Measurements from ENCODE around the gene VPS37B.
"Not testable (repeated sequence)": the region's sequence is repeated elsewhere in the genome, so short reads cannot be mapped to it uniquely, and the experiment has no call there.

The VPS37B gene, protein sequence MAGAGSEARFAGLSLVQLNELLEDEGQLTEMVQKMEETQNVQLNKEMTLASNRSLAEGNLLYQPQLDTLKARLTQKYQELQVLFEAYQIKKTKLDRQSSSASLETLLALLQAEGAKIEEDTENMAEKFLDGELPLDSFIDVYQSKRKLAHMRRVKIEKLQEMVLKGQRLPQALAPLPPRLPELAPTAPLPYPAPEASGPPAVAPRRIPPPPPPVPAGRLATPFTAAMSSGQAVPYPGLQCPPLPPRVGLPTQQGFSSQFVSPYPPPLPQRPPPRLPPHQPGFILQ

GRCh38 chr12:122895704-122896636 lies at the start of gene VPS37B:
Gene VPS37B (minus strand): TSS chr12:122896124. CDS start chr12:122896062, 62 bp downstream.
- Mint-ChIP-seq H3K9me3 (peaks cover 6% of the 10 kb centered on the region), H3K36me3 (ENCODE audit: low read depth) (peaks cover 6% of the 10 kb centered on the region), H3K27ac (peak within 1 kb of the TSS; percentile 75), H3K4me1 (peaks cover 93% of the 10 kb centered on the region), H3K4me3 (peak within 1 kb of the TSS; percentile 86), H3K27me3 (no peaks in the 10 kb centered on the region)
- DNase-seq: peak; percentile 92
- peak; percentile 47 for ATAC-seq

- DNase-seq (no peak), ATAC-seq (no peak)
- Mint-ChIP-seq H3K27me3 (no peaks in the 10 kb centered on the region), H3K9me3 (no peaks in the 10 kb centered on the region), H3K36me3 (ENCODE audit: low read depth) (no peaks in the 10 kb centered on the region), H3K27ac (no peak overlapping the region), H3K4me3 (no peak overlapping the region), H3K4me1 (peaks cover 33% of the 10 kb centered on the region)
These were observed 49.0 kb upstream of the VPS37B start for GRCh38 chr12:122944605-122945592.

DNA sequence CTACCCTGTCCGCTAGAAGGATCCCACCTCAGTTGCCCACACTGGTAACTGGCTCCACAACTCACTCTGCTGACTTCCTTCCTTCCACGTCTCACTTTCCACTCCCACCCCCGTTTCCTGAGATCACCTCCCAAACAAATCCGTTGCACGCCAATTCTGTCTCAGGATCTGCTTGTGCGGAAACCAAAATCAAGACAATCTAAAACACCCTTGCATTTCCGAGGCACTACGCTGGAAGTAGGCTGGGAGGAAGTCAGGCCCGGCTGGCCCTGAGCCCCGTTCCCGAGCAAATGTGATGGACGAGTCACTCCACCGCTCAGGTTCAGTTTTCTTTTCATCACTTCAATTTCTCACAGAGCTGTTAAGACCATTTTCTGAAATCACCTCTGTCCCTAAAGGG lies 47.3 kb upstream of the VPS37B start:
- no peak overlapping the region for H3K27ac Mint-ChIP-seq
- no peak for DNase-seq
- no peaks in the 10 kb centered on the region for H3K27me3 Mint-ChIP-seq
- H3K4me3 Mint-ChIP-seq: no peak overlapping the region
- no peak for ATAC-seq
- H3K4me1 Mint-ChIP-seq: peaks cover 32% of the 10 kb centered on the region
- H3K36me3 Mint-ChIP-seq (ENCODE audit: low read depth): no peaks in the 10 kb centered on the region
- no peaks in the 10 kb centered on the region for H3K9me3 Mint-ChIP-seq

DNA sequence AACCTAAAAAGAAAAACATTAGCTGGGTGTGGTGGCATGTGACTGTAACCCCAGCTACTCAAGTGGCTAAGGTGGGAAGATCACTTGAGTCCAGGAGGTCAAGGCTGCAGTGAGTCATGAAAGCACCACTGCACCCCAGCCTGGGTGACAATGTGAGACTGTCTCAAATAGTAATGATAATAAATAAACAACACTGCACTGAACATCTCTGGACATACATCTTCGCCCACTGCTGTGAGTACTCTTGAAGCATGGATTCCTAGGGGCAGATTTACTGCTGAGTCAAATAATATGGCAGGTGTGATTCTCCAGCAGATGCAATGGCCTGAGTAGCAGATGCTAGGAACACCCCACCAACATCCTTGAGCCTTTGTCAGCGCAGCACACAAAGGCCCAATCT lies 46.7 kb upstream of the VPS37B start:
- ATAC-seq (no peak), DNase-seq (no peak)
- Mint-ChIP-seq H3K9me3 (no peaks in the 10 kb centered on the region), H3K27me3 (no peaks in the 10 kb centered on the region), H3K4me1 (peaks cover 27% of the 10 kb centered on the region), H3K36me3 (ENCODE audit: low read depth) (no peaks in the 10 kb centered on the region), H3K27ac (no peak overlapping the region), H3K4me3 (no peak overlapping the region)

DNA sequence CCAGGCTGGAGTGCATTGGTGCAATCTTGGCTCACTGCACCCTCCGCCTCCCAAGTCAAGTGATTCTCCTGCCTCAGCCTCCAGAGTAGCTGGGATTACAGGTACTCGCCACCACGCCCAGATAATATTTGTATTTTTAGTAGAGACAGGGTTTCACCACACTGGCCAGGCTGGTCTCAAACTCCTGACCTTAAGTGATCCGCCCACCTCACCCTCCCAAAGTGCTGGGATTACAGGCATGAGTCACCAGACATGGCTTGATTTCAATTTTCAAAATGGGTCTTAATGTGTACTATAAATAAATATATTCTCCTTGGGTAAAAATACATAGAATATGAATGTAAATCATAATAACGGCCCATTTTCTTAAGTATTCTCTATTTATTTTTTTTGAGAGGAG lies 45.4 kb upstream of the VPS37B start:
- DNase-seq; H3K4me3 Mint-ChIP-seq; H3K9me3 Mint-ChIP-seq; H3K27me3 Mint-ChIP-seq; H3K36me3 Mint-ChIP-seq (ENCODE audit: low read depth); ATAC-seq; H3K27ac Mint-ChIP-seq: not testable (repeated sequence)
- peaks cover 14% of the 10 kb centered on the region for H3K4me1 Mint-ChIP-seq

GRCh38 chr12:122939125-122939524 lies 43.2 kb upstream of the VPS37B start:
- no peaks in the 10 kb centered on the region for H3K36me3 Mint-ChIP-seq (ENCODE audit: low read depth)
- DNase-seq: no peak
- no peaks in the 10 kb centered on the region for H3K9me3 Mint-ChIP-seq
- no peak for ATAC-seq
- no peak overlapping the region for H3K4me3 Mint-ChIP-seq
- H3K27me3 Mint-ChIP-seq: no peaks in the 10 kb centered on the region
- no peak overlapping the region for H3K27ac Mint-ChIP-seq
- peaks cover 9% of the 10 kb centered on the region for H3K4me1 Mint-ChIP-seq

DNA sequence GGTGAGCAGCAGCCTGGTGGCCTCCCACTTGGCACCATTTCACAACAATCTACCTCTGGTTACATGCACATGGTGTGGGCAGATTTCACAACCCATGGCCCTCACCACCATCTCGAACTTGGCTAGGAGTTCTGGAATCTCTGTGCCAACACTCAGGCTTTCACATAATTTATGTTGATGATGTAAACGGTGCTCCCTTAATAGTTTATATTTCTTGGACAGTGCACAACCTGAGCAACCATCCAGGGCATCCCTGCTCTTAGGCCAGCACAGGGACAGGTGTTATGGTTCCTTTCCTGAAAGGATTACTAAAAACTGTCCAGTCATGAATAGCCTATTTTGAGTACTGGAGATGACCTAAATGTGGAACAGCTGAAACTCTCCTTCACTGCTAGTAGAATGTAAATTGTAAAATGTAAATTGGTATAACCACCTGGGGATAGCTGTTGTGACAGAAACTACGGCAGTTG lies 41.7 kb upstream of the VPS37B start:
- H3K4me1 Mint-ChIP-seq: peaks cover 2% of the 10 kb centered on the region
- H3K36me3 Mint-ChIP-seq (ENCODE audit: low read depth): no peaks in the 10 kb centered on the region
- no peaks in the 10 kb centered on the region for H3K27me3 Mint-ChIP-seq
- DNase-seq (no peak), ATAC-seq (no peak)
- no peaks in the 10 kb centered on the region for H3K9me3 Mint-ChIP-seq
- H3K27ac Mint-ChIP-seq: no peak overlapping the region
- H3K4me3 Mint-ChIP-seq: no peak overlapping the region

- no peaks in the 10 kb centered on the region for H3K4me1 Mint-ChIP-seq
- ATAC-seq (no peak), DNase-seq (no peak)
- no peak overlapping the region for H3K27ac Mint-ChIP-seq
- no peaks in the 10 kb centered on the region for H3K9me3 Mint-ChIP-seq
- no peaks in the 10 kb centered on the region for H3K27me3 Mint-ChIP-seq
- H3K4me3 Mint-ChIP-seq: no peak overlapping the region
- no peaks in the 10 kb centered on the region for H3K36me3 Mint-ChIP-seq (ENCODE audit: low read depth)
These were observed 39.4 kb upstream of the VPS37B start for GRCh38 chr12:122935318-122935717.

DNA sequence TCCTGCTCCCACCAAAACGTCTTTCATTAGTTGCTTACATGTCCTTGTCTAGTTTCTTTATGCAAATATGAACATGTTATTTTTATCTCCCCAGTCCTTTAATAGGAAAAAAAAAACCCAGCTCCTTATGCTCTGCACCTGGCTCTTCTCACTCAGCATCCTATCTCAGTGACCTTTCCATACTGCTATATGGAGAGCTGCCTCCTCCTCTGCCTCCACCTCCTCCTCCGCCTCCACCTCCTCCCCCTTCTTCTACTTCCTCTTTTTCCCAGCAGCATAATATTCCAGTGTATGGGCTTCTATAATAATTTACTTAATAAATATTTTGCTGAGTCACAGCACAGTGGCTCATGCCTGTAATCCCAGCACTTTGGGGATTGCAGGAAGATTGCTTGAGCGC lies 38.8 kb upstream of the VPS37B start:
- Mint-ChIP-seq H3K36me3 (ENCODE audit: low read depth) (no peaks in the 10 kb centered on the region), H3K4me1 (no peaks in the 10 kb centered on the region), H3K4me3 (no peak overlapping the region), H3K9me3 (no peaks in the 10 kb centered on the region), H3K27ac (no peak overlapping the region), H3K27me3 (no peaks in the 10 kb centered on the region)
- ATAC-seq (no peak), DNase-seq (no peak)

GRCh38 chr12:122932207-122932606 lies 36.3 kb upstream of the VPS37B start:
- Mint-ChIP-seq H3K36me3 (ENCODE audit: low read depth) (no peaks in the 10 kb centered on the region), H3K27me3 (no peaks in the 10 kb centered on the region), H3K9me3 (no peaks in the 10 kb centered on the region), H3K4me3 (no peak overlapping the region), H3K4me1 (peaks cover 2% of the 10 kb centered on the region), H3K27ac (no peak overlapping the region)
- ATAC-seq (no peak), DNase-seq (no peak)

DNA sequence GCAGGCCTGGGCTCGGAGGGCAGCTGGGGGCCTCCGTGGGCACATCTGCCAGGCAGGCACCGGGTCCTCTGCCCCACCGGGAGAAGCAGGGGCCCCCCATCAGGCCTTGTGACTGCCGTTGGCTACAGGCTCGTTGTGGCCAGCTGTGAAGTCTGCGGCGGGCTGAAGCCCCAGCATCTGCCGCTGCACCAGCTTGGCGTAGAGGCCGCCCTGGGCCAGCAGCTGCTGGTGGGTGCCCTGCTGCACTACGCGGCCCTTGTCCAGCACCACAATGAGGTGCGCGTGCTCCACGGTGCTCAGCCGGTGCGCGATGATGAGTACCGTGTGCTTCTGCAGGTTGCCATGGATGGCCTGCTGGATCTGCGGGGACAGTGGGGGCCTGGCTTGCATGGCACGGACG lies 33.9 kb upstream of the VPS37B start:
- H3K27ac Mint-ChIP-seq: no peak overlapping the region
- H3K27me3 Mint-ChIP-seq: no peaks in the 10 kb centered on the region
- no peak for DNase-seq
- ATAC-seq: no peak
- no peak overlapping the region for H3K4me3 Mint-ChIP-seq
- H3K9me3 Mint-ChIP-seq: no peaks in the 10 kb centered on the region
- no peaks in the 10 kb centered on the region for H3K36me3 Mint-ChIP-seq (ENCODE audit: low read depth)
- H3K4me1 Mint-ChIP-seq: peaks cover 2% of the 10 kb centered on the region

GRCh38 chr12:122929148-122929538 lies 33.2 kb upstream of the VPS37B start:
- Mint-ChIP-seq H3K4me1 (peaks cover 2% of the 10 kb centered on the region), H3K4me3 (no peak overlapping the region)

DNA sequence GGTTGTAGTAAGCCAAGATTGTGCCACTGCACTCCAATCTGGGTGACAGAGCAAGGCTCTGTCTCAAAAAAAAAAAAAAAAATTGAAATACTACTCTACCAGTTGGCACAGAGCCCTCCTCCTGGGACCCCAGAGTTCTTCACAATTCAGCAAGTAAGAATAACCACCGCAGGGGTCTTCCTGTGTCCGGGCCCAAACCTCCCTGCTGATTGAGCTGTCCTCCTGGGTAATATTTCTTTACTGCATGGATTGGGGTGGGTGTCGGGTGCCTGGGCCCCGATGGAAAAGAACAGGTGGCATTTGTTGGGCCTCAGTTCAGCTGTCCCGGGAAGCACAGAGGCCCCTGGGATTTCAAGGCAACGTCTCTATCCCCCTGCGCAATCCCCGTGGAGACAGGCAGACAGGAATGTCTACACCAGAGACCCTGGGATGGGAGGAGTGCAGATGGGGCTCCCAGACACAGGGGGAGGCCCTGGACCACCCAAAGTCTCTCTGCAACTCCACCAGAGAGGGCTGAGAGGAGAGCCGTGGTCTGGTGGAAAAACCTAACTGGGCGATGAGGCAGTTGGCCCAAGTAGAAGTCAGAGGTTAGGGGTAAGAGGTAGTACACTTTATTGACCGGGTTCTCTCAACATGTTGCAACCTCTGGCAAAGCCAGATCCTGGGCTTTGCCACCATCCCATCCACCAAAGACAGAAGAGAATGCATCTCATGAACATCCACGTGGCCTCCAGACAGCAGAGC lies 32.7 kb upstream of the VPS37B start:
- Mint-ChIP-seq H3K4me3 (no peak overlapping the region), H3K36me3 (ENCODE audit: low read depth) (no peaks in the 10 kb centered on the region), H3K9me3 (no peaks in the 10 kb centered on the region), H3K27me3 (no peaks in the 10 kb centered on the region), H3K4me1 (peaks cover 2% of the 10 kb centered on the region), H3K27ac (no peak overlapping the region)
- ATAC-seq (no peak), DNase-seq (no peak)

More at GRCh38 chr12:122929148-122929538, 33.2 kb upstream of the VPS37B start:
- Mint-ChIP-seq H3K27ac (no peak overlapping the region), H3K27me3 (no peaks in the 10 kb centered on the region), H3K36me3 (ENCODE audit: low read depth) (no peaks in the 10 kb centered on the region), H3K9me3 (no peaks in the 10 kb centered on the region)
- ATAC-seq (no peak), DNase-seq (no peak)

All from activated naive CD8-positive, alpha-beta T cell treated with anti-CD3 and anti-CD28 coated beads, Interleukin-2, amount 50 U/mL, for 24 hours (primary cell).